Measurements from ENCODE around the gene MOGAT3. TPM values are rescaled to one million over a fixed set of nuclear protein-coding genes. Genes with fewer than 3 reads are reported as not detected.

MOGAT3 gene
- total and polyA plus RNA-seq, 9 of the 15 experiments (the other 6 are each of a cell fraction or from before 2014, with no cell fraction given) = 0.07 to 0.17 (median 0.13) TPM; not detected in 6

DNA sequence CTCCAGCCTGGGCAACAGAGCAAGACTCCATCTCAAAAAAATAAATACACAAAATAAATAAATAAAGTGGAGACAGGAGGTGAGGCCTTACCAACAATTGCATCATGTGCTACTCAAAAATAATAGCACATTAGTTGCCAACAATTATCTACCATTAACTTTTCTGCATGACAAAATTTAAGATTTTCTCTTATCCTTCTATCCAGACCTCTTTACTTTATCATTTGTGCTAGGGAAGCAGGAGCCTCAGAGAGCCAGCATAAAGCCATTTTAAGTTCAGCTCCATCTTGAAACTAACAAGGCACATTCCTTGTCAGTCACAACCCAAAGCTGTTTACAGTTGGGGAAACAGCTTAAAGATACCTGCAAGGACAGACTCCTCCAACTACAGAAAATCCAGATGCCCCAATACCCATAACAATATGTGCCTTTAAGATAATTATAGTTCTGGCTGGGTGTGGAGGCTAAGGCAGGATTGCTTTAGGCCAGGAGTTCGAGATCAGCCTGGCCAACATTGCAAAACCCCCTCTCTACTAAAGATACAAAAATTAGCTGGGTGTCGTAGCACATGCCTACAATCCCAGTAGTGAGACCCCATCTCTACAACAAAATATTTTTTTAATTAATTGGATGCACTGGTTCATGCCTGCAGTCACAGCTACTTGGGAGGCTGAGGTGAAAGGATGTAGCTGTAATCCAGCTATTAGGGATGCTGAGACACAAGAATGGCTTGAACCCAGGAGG is 48.8 kb downstream of the MOGAT3 start (continued):
- TF ChIP-seq, protein P1, sequence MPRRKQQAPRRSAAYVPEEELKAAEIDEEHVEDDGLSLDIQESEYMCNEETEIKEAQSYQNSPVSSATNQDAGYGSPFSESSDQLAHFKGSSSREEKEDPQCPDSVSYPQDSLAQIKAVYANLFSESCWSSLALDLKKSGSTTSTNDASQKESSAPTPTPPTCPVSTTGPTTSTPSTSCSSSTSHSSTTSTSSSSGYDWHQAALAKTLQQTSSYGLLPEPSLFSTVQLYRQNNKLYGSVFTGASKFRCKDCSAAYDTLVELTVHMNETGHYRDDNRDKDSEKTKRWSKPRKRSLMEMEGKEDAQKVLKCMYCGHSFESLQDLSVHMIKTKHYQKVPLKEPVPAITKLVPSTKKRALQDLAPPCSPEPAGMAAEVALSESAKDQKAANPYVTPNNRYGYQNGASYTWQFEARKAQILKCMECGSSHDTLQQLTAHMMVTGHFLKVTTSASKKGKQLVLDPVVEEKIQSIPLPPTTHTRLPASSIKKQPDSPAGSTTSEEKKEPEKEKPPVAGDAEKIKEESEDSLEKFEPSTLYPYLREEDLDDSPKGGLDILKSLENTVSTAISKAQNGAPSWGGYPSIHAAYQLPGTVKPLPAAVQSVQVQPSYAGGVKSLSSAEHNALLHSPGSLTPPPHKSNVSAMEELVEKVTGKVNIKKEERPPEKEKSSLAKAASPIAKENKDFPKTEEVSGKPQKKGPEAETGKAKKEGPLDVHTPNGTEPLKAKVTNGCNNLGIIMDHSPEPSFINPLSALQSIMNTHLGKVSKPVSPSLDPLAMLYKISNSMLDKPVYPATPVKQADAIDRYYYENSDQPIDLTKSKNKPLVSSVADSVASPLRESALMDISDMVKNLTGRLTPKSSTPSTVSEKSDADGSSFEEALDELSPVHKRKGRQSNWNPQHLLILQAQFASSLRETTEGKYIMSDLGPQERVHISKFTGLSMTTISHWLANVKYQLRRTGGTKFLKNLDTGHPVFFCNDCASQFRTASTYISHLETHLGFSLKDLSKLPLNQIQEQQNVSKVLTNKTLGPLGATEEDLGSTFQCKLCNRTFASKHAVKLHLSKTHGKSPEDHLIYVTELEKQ (CRISPR knock-in tag; IDR thresholded peaks at IDR 0.05) = peak; percentile 57; the same call in 1 of the 2 replicates
- TF ChIP-seq SP2 (IDR thresholded peaks at IDR 0.05; ENCODE audit: extremely low read depth, low read depth, low read length, poor library complexity, severe bottlenecking) (no peak), ZNF232 (CRISPR knock-in tag; IDR thresholded peaks at IDR 0.05) (no peak), ZNF589 (CRISPR knock-in tag; IDR thresholded peaks at IDR 0.05; ENCODE audit: low read depth) (peak; percentile 71; the same call in 1 of the 2 replicates), ZNF175 (CRISPR knock-in tag; IDR thresholded peaks at IDR 0.05; ENCODE audit: low read depth) (peak; percentile 96), FOXA1 (IDR thresholded peaks at IDR 0.05; ENCODE audit: borderline replicate concordance) (no peak), PTTG1 (tag; IDR thresholded peaks at IDR 0.05; ENCODE audit: low read depth) (peak; percentile 84), EWSR1 (IDR thresholded peaks at IDR 0.05; ENCODE audit: borderline replicate concordance, low read depth, partially characterized antibody) (no peak), JUN (IDR thresholded peaks at IDR 0.05; ENCODE audit: borderline replicate concordance, low read depth, low read length) (no peak), JUN (CRISPR knock-in tag; IDR thresholded peaks at IDR 0.05; ENCODE audit: borderline replicate concordance) (no peak), KAT7 (CRISPR knock-in tag; IDR thresholded peaks at IDR 0.05; ENCODE audit: borderline replicate concordance) (no peak), HDAC6 (IDR thresholded peaks at IDR 0.05; ENCODE audit: low read depth, low read length) (no peak)
- TF ChIP-seq, protein P2, sequence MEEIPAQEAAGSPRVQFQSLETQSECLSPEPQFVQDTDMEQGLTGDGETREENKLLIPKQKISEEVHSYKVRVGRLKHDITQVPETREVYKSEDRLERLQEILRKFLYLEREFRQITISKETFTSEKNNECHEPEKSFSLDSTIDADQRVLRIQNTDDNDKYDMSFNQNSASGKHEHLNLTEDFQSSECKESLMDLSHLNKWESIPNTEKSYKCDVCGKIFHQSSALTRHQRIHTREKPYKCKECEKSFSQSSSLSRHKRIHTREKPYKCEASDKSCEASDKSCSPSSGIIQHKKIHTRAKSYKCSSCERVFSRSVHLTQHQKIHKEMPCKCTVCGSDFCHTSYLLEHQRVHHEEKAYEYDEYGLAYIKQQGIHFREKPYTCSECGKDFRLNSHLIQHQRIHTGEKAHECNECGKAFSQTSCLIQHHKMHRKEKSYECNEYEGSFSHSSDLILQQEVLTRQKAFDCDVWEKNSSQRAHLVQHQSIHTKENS (CRISPR knock-in tag; IDR thresholded peaks at IDR 0.05) = no peak
- TF ChIP-seq, protein P3, sequence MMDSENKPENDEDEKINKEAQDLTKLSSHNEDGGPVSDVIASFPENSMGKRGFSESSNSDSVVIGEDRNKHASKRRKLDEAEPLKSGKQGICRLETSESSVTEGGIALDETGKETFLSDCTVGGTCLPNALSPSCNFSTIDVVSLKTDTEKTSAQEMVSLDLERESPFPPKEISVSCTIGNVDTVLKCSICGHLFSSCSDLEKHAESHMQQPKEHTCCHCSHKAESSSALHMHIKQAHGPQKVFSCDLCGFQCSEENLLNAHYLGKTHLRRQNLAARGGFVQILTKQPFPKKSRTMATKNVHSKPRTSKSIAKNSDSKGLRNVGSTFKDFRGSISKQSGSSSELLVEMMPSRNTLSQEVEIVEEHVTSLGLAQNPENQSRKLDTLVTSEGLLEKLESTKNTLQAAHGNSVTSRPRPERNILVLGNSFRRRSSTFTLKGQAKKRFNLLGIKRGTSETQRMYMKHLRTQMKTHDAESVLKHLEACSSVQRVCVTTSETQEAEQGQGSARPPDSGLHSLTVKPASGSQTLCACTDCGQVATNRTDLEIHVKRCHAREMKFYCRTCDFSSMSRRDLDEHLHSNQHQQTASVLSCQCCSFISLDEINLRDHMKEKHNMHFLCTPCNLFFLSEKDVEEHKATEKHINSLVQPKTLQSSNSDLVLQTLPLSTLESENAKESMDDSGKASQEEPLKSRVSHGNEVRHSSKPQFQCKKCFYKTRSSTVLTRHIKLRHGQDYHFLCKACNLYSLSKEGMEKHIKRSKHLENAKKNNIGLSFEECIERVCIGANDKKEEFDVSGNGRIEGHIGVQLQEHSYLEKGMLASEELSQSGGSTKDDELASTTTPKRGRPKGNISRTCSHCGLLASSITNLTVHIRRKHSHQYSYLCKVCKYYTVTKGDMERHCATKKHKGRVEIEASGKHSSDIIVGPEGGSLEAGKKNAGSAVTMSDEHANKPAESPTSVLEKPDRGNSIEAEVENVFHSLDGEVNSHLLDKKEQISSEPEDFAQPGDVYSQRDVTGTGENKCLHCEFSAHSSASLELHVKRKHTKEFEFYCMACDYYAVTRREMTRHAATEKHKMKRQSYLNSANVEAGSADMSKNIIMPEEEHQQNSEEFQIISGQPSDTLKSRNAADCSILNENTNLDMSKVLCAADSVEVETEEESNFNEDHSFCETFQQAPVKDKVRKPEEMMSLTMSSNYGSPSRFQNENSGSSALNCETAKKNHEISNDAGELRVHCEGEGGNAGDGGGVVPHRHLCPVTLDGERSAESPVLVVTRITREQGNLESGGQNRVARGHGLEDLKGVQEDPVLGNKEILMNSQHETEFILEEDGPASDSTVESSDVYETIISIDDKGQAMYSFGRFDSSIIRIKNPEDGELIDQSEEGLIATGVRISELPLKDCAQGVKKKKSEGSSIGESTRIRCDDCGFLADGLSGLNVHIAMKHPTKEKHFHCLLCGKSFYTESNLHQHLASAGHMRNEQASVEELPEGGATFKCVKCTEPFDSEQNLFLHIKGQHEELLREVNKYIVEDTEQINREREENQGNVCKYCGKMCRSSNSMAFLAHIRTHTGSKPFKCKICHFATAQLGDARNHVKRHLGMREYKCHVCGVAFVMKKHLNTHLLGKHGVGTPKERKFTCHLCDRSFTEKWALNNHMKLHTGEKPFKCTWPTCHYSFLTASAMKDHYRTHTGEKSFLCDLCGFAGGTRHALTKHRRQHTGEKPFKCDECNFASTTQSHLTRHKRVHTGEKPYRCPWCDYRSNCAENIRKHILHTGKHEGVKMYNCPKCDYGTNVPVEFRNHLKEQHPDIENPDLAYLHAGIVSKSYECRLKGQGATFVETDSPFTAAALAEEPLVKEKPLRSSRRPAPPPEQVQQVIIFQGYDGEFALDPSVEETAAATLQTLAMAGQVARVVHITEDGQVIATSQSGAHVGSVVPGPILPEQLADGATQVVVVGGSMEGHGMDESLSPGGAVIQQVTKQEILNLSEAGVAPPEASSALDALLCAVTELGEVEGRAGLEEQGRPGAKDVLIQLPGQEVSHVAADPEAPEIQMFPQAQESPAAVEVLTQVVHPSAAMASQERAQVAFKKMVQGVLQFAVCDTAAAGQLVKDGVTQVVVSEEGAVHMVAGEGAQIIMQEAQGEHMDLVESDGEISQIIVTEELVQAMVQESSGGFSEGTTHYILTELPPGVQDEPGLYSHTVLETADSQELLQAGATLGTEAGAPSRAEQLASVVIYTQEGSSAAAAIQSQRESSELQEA (IDR thresholded peaks at IDR 0.05; ENCODE audit: low read depth) = no peak

All from K562 (cell line).